Measurements from ENCODE around the gene ADAMTS6.
"Not testable (repeated sequence)": the region's sequence is repeated elsewhere in the genome, so short reads cannot be mapped to it uniquely, and the experiment has no call there.

ADAMTS6 gene

GRCh38 chr5:65366655-65367054, 115.1 kb downstream of the ADAMTS6 start:
- DNase-seq (ENCODE audit: low read depth), result no peak

GRCh38 chr5:65364907-65365306, 116.8 kb downstream of the ADAMTS6 start:
- DNase-seq (ENCODE audit: low read depth), result no peak

GRCh38 chr5:65363499-65363898, 118.2 kb downstream of the ADAMTS6 start:
- no peak for DNase-seq (ENCODE audit: low read depth)

GRCh38 chr5:65359981-65360380, 121.7 kb downstream of the ADAMTS6 start:
- DNase-seq (ENCODE audit: low read depth), result no peak

GRCh38 chr5:65359569-65359968, 122.2 kb downstream of the ADAMTS6 start:
- DNase-seq (ENCODE audit: low read depth), result no peak

- no peak for DNase-seq (ENCODE audit: low read depth)
Observed at GRCh38 chr5:65356274-65356673, 125.4 kb downstream of the ADAMTS6 start.

- DNase-seq (ENCODE audit: low read depth), result no peak
Observed at GRCh38 chr5:65355301-65355700, 126.4 kb downstream of the ADAMTS6 start.

- DNase-seq (ENCODE audit: low read depth), result no peak
Observed at GRCh38 chr5:65341835-65342234, 139.9 kb downstream of the ADAMTS6 start.

- no peak for DNase-seq (ENCODE audit: low read depth)
Observed at GRCh38 chr5:65338606-65339151, 143.0 kb downstream of the ADAMTS6 start.

- DNase-seq (ENCODE audit: low read depth), result no peak
Observed at GRCh38 chr5:65334077-65334476, 147.6 kb downstream of the ADAMTS6 start.

GRCh38 chr5:65332591-65332990, 149.1 kb downstream of the ADAMTS6 start:
- DNase-seq (ENCODE audit: low read depth), result no peak

GRCh38 chr5:65329266-65329665, 152.5 kb downstream of the ADAMTS6 start:
- DNase-seq (ENCODE audit: low read depth), result no peak

GRCh38 chr5:65327582-65327981, 154.1 kb downstream of the ADAMTS6 start:
- no peak for DNase-seq (ENCODE audit: low read depth)

- no peak for DNase-seq (ENCODE audit: low read depth)
Observed at GRCh38 chr5:65326922-65327321, 154.8 kb downstream of the ADAMTS6 start.

GRCh38 chr5:65324226-65324625, 157.5 kb downstream of the ADAMTS6 start:
- no peak for DNase-seq (ENCODE audit: low read depth)

GRCh38 chr5:65320704-65321103, 161.0 kb downstream of the ADAMTS6 start:
- not testable (repeated sequence) for DNase-seq (ENCODE audit: low read depth)

- DNase-seq (ENCODE audit: low read depth), result no peak
Observed at GRCh38 chr5:65320250-65320649, 161.5 kb downstream of the ADAMTS6 start.

GRCh38 chr5:65307931-65308330, 173.8 kb downstream of the ADAMTS6 start:
- DNase-seq (ENCODE audit: low read depth), result no peak

- DNase-seq (ENCODE audit: low read depth), result no peak
Observed at GRCh38 chr5:65307088-65307487, 174.6 kb downstream of the ADAMTS6 start.

- no peak for DNase-seq (ENCODE audit: low read depth)
Observed at GRCh38 chr5:65305913-65306312, 175.8 kb downstream of the ADAMTS6 start.

- DNase-seq (ENCODE audit: low read depth), result no peak
Observed at GRCh38 chr5:65299861-65300260, 181.9 kb downstream of the ADAMTS6 start.

GRCh38 chr5:65296067-65296466, 185.7 kb downstream of the ADAMTS6 start:
- DNase-seq (ENCODE audit: low read depth), result no peak

- DNase-seq (ENCODE audit: low read depth), result no peak
Observed at GRCh38 chr5:65292196-65292595, 189.5 kb downstream of the ADAMTS6 start.

- DNase-seq (ENCODE audit: low read depth), result no peak
Observed at GRCh38 chr5:65290677-65291076, 191.0 kb downstream of the ADAMTS6 start.

GRCh38 chr5:65288657-65289056, 193.1 kb downstream of the ADAMTS6 start:
- DNase-seq (ENCODE audit: low read depth), result no peak
